Superior temporal gyrus (tissue), 1 donor: ENCODE measurements around the gene SRSF10.
"Not testable (repeated sequence)": the region's sequence is repeated elsewhere in the genome, so short reads cannot be mapped to it uniquely, and the experiment has no call there.

Source experiments
- DNase-seq: peaks from one replicate; pipeline ENCODE4 v3.0.0-alpha.2; 2016; ENCODE audit errors: extremely low spot score

SRSF10 gene

DNA sequence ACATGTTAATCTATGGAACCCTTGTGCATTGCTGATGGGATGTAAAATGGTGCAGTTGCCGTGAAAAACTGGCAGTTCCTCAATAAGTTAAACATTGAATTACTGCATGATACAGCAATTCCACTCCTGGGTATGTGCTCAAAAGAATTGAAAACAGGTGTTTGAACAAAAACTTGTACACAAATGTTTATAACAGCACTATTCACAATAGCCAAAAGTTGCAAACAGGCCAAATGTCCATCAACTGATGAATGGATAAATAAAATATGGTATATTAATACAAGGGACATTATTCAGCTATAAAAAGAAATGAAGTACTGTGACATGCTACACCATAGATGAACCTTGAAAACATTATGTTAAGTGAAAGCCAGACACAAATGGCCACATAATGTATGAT, 17.7 kb upstream of the SRSF10 start:
- DNase-seq: no peak

DNA sequence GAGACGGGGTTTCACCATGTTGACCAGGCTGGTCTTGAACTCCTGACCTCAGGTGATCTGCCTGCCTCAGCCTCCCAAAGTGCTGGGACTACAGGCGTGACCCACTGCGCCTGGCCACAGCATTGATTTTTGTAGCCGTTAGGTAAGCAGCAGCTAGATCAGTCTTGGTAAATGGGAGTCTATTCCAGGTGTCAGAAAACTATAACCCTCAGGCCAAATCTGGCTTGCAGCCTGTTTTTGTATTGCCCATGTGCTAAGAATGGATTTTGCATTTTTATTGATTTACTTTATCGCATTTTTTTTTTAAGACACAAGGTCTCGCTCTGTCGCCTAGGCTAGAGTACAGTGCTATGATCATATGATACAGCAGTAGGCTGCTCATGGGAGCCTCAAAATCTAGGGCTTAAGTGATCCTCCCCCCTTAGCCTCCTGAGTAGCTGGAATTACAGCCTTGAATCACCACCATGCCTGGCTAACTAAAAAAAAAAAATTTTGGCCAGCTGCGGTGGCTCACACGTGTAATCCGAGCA, 16.6 kb upstream of the SRSF10 start:
- no peak for DNase-seq

DNA sequence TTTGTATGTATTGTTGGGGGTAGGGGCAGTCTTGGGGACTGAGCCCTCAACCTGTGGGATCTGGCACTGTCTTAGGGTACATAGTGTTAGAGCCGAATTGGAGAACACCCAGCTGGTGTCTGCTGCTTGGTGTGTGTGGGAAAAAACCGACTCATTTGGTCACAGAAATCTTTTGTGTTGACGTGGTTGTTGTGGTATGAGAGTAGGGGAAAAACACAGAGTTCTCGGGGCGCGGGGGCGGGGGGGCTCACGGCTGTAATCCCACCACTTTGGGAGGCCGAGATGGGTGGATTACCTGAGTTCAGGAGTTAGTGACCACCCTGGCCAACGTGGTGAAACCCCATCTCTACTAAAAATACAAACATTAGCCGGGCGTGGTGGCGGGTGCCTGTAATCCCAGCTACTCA, 15.3 kb upstream of the SRSF10 start:
- no peak for DNase-seq

DNA sequence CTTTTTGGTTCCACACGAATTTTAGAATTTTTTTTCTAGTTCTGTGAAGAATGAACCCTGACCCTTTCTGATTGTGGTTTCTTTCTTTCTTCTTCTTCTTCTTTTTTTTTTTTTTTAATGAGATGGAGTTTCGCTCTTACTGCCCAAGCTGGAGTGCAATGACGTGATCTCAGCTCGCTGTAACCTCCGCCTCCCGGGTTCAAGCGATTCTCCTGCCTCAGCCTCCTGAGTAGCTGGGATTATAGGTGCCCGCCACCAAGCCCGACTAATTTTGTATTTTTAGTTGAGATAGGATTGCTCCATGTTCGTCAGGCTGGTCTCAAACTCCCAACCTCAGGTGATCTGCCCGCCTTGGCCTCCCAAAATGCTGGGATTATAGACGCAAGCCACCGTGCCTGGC, 11.9 kb upstream of the SRSF10 start:
- DNase-seq: not testable (repeated sequence)

DNA sequence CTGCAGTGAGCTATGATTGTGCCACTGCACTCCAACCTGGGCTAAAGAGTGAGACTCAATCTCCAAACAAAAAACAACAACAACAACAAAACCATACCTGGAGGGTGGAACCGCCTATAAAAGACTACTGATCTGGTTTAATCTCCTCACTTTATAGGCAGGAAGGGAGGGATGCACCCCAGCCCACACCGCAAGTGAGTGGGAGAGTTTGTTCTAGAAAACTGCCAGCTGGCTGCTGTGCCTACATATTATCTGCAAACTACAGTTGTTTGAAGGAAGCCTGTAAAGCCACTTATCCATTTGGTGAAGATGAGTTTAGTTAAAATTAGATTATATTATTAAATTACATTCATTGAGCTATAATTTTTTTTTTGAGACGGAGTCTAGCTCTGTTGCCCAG, 9.1 kb upstream of the SRSF10 start:
- DNase-seq: no peak

DNA sequence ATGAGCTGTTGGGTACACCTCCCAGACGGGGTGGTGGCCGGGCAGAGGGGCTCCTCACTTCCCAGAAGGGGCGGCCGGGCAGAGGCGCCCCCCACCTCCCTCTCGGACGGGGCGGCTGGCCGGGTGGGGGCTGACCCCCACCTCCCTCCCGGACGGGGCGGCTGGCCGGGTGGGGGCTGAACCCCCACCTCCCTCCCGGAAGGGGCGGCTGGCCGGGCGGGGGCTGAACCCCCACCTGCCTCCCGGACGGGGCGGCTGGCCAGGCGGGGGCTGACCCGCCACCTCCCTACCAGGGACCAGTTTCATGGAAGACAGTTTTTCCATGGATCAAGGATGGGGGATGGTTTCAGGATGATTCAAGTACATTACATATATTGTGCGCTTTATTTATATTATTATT, 6.9 kb upstream of the SRSF10 start:
- DNase-seq: not testable (repeated sequence)

DNA sequence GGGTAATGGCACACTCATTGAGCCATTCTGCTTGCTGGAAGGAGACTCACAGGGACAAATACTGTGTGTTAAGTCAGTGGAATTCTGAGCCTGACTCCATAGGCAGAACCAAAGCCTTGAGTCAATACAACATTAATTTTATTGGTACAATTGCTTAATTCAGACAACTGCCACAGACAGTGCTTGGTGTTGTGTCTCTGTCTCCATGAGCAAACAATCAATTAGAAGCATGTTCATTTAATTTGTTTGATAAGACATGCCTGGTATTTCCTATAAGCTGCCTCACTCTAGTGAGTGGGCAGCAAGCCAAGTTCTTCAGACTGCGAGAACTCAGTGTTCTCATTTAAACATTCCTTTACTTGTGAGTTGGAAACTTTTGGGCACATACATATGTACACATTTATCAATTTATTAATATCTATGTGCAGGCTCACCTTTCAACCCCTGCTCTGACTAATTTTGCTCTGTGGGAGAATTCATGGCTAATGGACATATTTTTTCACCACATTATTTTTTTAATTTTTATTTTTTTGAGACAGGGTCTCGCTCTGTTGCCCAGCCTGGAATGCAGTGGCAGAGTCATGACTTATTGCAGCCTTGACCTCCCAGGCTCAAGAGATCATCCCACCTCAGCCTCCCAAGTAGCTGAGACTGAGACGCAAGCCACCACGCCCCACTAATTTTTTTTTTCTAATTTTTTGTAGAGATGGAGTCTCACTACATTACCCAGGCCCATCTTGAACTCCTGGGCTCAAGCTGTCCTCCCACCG, 4.5 kb upstream of the SRSF10 start:
- DNase-seq: no peak

DNA sequence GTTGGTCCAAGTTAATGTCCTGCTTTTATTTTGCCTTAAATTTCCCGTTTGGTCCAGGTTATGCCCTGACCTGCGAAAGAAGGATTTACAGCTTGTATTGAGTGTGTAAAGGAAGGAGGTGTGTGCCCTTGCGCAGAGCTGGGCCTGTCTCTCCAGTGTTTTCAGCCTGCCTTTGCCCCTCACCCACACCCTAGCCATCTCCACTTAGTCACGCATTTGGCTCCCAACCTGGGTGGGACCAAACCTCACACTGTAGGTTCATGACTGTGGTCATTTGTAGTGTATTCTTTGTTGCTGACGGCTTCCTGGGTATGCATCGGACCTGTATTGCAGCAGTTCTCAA, 572 bp upstream of the SRSF10 start:
- no peak for DNase-seq

DNA sequence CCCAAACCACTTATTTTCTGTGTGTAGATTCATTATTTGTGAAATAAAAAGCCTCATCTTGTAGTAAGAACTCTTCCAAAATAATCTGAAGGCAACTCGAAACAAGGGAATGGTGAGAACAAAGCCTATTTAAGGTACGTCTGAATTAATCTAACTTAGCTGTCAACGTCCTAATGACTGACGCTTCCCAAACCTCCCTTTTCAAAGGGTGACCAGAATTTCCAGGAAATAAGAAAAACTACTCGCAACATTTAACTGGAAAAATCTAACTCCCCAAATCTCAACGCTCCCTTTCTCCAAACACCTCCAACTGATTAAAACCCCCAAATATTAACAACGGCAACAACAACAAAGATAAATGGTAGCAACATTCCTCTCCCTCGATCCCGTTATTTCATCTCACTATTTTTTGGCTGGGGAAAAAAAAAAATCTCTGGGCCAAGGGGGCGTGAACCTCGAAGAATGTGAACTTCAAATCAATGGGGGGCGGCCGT, 693 bp downstream of the SRSF10 start:
- no peak for DNase-seq

DNA sequence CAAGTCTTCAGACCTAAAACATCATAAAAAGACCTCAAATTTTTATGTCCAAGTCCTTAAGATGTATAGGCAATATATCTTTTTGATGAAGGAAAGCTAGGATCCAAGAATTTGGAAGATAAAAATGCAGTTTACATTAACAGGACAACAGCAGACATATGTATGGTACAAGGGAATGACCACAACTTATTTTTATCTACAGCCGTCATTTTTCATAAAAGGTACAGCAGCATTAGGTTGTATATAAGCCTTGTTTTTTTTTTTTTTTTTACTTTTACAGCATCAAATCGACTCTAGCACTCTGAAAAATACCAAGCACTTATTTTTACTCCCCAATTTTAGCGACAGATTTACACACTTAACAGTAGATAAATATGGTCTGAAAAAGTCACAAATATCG, 1.3 kb downstream of the SRSF10 start:
- DNase-seq: no peak

DNA sequence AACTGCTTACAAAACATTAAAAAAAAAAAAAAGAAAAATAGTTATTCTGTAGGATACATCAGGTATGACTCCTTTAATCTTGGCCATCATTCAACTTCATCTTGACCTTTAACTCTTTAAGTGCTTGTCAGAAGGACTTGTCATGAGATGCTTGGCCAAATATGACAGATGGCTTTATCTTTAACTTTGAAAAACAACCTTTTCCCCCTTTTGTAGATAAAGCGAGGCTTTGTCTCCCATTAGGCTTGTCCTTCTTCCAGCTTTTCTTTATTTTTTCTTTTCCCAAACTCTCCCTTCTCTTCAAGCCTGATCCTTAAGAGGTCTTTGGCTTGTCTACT, 2.3 kb downstream of the SRSF10 start:
- DNase-seq: no peak

DNA sequence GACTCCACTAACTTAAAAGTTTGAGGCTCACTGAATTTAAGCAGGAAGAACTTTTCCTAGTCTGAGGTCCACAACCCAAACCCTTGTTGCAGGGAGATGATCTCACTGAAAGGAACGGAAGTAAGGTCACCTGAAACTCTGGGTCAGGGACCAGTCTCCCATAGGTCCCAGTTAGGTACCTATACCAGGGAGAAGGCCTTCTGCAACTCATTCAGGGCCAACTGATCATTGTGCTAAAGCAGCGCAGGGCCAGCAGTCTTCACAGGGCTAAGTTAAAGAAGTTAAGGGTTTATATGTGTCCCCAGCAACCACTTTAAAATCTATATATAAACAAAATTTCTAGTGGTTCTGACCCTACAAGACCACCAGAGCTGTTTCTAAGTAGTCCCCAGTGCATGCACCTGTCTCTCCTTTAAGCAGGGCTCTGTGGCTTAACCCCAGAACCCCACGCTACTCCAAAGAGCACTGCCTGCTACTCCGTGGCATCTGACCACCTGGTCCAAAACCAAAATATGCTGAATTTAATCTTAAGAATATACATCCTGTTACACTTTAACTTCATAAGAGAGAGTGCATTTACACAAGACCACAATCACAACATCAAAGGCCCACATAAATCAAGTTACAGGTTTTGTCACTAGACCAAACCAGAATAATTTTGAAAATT, 2.8 kb downstream of the SRSF10 start:
- DNase-seq: no peak

DNA sequence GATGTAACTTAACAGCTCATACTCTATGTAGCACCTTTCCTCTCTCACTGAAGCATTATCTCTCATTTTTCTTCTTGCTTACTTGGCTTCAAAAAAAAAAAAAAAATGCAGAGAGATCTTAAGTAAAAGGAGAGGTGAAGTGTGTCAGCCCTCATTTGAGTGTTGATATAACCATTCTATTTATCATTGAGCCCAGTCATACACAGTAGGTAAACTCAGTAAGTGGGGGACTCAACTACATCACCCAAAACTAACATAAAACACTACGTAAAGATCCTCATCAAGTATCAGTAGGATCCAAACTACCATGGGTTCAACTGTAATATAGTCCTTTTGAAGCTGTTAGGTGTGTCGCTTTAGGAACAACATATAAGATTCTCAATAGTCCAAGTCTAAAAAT, 12.3 kb downstream of the SRSF10 start:
- no peak for DNase-seq

DNA sequence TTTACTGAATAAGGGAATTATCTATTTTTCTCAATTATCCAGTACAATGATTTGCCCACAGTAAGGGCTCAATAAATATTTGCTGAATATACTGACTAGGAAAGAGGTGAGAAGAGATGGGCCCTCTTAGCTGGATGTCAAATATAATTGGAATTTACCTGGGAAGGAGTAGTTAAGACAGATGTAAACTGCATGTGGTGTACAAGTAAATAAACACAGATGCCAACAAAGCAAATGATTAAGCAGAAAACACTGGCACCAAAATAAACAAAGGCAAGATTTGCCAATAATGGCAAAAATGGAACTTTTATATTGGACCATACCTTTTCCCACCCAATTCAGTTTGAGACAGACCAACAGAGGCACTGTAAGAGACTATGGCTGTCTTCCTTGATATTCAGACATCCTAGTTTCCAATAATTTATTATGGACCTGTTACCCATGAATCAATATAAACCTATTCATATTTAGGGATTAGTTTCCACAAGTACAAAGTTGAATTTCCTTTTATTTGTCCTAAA, 13.1 kb downstream of the SRSF10 start:
- DNase-seq: no peak

DNA sequence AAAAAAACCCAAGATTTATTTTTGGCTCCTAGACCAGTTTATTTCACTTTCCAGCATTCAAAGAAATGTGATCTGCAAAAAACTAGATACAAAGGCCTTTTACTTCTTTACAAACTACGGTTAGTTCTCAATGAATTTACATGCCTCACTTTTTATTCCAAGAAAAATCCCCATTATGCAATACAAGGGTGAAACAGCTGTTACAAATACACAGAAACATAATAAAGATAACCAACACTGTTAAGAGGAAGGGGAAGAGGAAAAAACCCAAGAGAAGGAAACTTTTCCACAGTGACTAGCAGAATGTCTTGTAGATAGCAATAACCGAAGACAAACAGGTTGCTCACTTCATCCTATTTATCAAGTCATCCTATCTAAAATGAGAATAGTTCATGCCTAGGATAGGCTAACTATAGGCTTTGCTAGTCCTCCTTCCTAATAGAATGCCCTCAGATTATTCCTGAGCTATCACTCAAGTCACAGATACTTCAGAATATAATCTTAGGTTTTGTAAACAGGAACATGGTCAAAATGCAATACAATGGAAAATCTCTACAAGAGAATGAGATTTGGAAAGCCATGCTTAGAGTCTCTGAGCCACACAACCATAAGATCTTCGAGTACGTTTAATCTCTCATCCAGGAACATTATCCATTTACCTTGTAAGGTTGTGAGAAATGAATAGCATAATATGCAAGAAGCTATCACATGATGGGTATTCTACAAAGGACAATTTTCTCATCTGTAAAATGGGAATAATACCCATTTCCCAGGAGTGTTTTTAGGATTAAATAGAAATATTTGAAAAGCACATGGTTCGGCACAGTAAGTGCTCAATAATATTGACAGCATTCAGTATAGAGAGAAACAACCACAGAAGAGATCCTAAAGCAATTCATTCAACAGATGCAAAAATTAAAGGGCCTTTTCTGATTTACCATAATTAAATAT, 15.1 kb downstream of the SRSF10 start:
- DNase-seq: no peak

DNA sequence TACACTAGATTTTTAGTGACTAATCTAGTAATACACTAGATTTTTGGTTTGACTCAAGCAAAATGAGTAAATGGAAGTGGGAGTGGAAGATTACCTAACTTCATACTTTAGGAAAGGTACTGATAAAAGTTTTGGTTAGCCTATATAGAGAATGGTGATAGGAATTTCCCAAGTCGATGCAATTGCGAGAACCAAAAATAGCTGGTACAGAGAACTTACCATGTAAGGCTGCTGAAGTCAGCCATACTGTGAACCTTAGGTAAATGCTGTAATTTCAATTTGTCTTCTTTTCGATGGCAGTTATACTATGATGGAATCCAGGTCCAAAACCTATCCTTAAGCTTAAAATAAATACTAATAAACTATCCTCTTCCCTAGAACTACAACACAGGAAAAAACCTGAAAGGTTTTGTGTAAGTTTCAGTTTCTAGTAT, 15.9 kb downstream of the SRSF10 start:
- DNase-seq: no peak

DNA sequence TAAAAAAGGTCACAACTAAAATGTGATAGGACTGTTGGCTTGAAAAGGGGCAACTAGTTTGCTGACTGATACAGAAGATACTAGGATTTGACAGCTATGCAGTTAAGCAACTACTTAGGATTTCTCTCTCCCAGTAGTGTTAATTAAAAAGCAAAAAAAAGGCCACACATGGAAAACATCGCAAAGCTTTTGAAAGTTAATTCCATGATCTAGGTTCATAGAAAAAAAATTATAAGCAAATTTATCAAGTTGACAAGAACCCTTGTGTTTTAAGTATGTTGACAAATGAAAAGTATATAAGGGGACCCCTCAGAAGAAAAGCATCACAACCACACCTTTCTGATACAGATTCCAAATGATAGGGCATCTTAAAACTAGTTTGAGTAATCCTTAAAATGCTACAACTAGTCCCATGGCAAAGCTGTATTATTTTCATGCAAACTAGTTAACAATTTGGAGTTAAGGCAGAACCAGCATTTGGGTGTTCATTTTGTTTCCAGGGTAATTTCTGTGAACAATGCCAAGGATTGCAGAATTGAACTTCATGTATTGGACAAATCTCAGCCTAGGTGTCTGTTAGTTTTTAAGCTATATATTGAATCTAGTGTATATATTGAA, 16.4 kb downstream of the SRSF10 start:
- DNase-seq: no peak

DNA sequence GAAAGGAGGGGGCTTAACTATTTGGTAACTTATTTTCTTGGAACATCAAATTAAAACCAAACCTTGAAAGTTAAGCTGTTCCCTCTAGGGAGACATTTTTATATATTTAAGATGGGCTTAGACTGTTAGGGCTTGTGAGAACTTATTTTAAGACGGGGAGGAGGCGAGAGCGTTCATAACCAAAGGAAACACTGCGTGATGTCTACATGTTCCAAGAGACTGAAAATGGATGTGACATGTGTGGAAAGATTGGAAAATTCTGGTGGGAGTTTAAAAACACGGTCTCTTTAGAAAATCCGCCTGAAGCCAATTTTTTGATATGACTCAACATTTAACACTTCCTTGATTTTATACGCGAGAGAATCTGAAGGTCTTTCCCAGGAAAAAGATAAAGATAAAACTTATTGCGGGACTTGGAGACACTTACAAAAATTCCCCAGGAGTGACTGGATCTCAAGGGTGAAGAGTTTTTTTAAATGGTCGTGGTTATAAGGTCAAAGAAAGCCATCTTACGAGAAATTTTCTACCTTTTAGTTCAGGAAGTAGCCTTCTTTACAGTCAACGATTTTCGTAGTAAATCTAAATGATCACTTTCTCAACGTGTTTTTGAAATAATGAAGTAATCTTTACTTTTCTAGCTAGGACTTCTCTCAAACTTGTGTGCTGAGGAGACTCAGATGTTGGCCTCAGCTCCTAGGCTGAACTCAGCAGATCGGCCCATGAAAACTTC, 19.7 kb downstream of the SRSF10 start:
- DNase-seq: peak; percentile 75

DNA sequence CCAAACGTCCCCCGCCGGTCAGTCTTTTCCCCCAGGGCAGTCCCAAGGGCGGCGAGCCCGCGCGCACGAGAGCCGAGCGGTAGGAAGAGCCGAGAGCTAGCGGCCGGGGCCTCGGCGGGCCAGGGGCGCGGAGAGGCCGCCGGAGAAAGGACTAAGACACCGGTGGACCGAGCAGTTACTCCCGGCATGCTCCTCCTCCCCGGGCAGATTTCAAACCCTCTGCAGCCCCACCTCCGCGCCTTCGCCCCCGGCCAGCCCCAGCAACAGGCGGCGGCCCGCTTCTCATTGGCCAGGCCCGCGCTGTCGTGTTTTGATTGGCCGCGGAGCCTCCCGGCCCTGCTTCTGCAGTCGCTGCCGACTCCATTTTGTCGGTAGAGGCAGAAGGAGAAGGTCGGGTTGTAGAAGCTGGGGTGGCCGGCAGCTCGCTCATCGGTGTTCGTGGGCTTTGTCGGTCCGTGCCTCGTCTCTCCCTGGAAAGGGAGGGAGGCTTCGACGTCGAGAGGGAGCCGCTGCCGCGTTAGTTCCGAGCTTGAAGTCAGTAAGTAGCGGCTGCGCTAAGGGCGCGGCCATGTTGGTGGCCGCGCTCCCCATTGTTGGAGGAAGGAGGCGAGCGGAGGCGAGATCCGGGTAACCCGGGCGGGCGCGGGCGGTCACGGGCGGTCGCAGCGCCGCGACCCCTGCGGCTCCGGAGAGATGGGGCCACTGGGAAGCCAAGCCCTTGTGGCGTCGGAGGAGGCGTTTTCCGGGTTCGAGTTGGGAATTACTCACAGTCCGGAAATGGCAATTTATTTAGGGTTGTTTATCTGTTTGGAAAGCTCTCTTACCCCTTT, 20.5 kb downstream of the SRSF10 start, which contains the start of gene PNRC2:
PNRC2 (plus strand) TSS at position 368 of the 830 bp plus-strand sequence. CDS start 1,630 bp downstream, outside the sequence.
- peak; percentile 97 for DNase-seq
